HG03378 (cell line): Measurements from ENCODE around the gene SLC23A3.

ENCODE experiments used
- ATAC-seq: cut with Tn5 transposase; IDR thresholded peaks from one replicate; pipeline ENCODE4 v1.9.1; 2021; ENCODE audit warnings: mild to moderate bottlenecking, moderate library complexity; ENCODE audit not compliant: unreplicated experiment

Gene SLC23A3

GRCh38 chr2:219176818-219177551 lies 7.2 kb upstream of the SLC23A3 start, which contains the start of gene CNPPD1:
Gene CNPPD1, minus strand, starts transcription at chr2:219176925. Its CDS starts 97 bp downstream, at chr2:219176828.
- no peak for ATAC-seq

- ATAC-seq = no peak
Measured at GRCh38 chr2:219175928-219176817, 6.3 kb upstream of the SLC23A3 start.

GRCh38 chr2:219175486-219175885 lies 5.7 kb upstream of the SLC23A3 start:
- no peak for ATAC-seq

- ATAC-seq = no peak
Measured at GRCh38 chr2:219174801-219175200, 5.0 kb upstream of the SLC23A3 start.

GRCh38 chr2:219174146-219174545 lies 4.3 kb upstream of the SLC23A3 start:
- no peak for ATAC-seq

- no peak for ATAC-seq
Measured at GRCh38 chr2:219173176-219173575, 3.3 kb upstream of the SLC23A3 start.

- ATAC-seq = no peak
Measured at GRCh38 chr2:219172231-219173154, 2.7 kb upstream of the SLC23A3 start.

GRCh38 chr2:219171231-219171651 lies 1.4 kb upstream of the SLC23A3 start:
- ATAC-seq = no peak

GRCh38 chr2:219168932-219169331 lies 897 bp downstream of the SLC23A3 start:
- ATAC-seq = no peak

- ATAC-seq = no peak
Measured at GRCh38 chr2:219168526-219168925, 1.3 kb downstream of the SLC23A3 start.

- ATAC-seq = no peak
Measured at GRCh38 chr2:219167997-219168396, 1.8 kb downstream of the SLC23A3 start.

GRCh38 chr2:219165058-219165911 lies 4.5 kb downstream of the SLC23A3 start:
- ATAC-seq = no peak

GRCh38 chr2:219163156-219163555 lies 6.7 kb downstream of the SLC23A3 start:
- ATAC-seq = no peak

- no peak for ATAC-seq
Measured at GRCh38 chr2:219161097-219161496, 8.7 kb downstream of the SLC23A3 start.

- ATAC-seq = peak; percentile 73
Measured at GRCh38 chr2:219160186-219161017, 9.4 kb downstream of the SLC23A3 start, which contains the start of gene NHEJ1. Gene NHEJ1, minus strand, starts transcription at chr2:219160815. Its CDS starts 2,453 bp downstream, at chr2:219158362.

GRCh38 chr2:219159771-219160185 lies 10.1 kb downstream of the SLC23A3 start:
- peak; percentile 1 for ATAC-seq

GRCh38 chr2:219158586-219158985 lies 11.2 kb downstream of the SLC23A3 start:
- ATAC-seq = no peak

- no peak for ATAC-seq
Measured at GRCh38 chr2:219158025-219158424, 11.8 kb downstream of the SLC23A3 start.

- ATAC-seq = no peak
Measured at GRCh38 chr2:219157396-219157795, 12.4 kb downstream of the SLC23A3 start.
